HCT116 (cell line): ENCODE measurements around the gene FSD1L. TPM values are rescaled to one million over a fixed set of nuclear protein-coding genes. Genes with fewer than 3 reads are reported as not detected.

Experiments
- ATAC-seq: fragments of 200-7000 bp; cut with Tn5 transposase; 2 replicates; pipeline ENCODE4 v1.9.1; 2020; ENCODE audit warnings: mild to moderate bottlenecking, moderate library complexity
- BruUV-seq: library from RNA; stranded (reverse); fragments of 400-500 nt; replicated peaks from 2 replicates; lab custom pipeline; 2021; lab: Mats Ljungman, UMichigan
- CTCF ChIA-PET: fragments of 300-600 bp; sonication (Branson Sonifier 250); formaldehyde crosslinking; loops from one replicate; lab custom pipeline; 2021; ENCODE audit warnings: antibody characterized with exemption; lab: Charles Lee
- POLR2A ChIA-PET: fragments of 300-600, 350-600 bp; sonication (Branson Sonifier 250); formaldehyde crosslinking; loops from one replicate; lab custom pipeline; 2021; ENCODE audit warnings: antibody characterized with exemption; lab: Charles Lee
- RAD21 ChIA-PET, 2 experiments: fragments of 300-600 bp; sonication (Branson Sonifier 250); formaldehyde crosslinking; loops; one replicate each; lab custom pipeline; 2023; ENCODE audit warnings: low total read pairs in 2 of 2; ENCODE audit not compliant: uncharacterized antibody in 2 of 2, unreplicated experiment in 2 of 2, low non-redundant PET in 1 of 2; lab: Charles Lee
- DNase-seq: peaks from one replicate; pipeline ENCODE4 v3.0.0-alpha.2; 2010; ENCODE audit warnings: low read depth, low spot score
- H2AFZ ChIP-seq: fragments of 200-600 bp; shearing (Covaris generic), sonication (generic); 2 replicates; pipeline ENCODE4 v1.6.1; 2017; ENCODE audit warnings: low read depth, mixed run types, mixed read lengths, antibody characterized with exemption, low read length; ENCODE audit not compliant: poor library complexity, severe bottlenecking
- H3K27ac ChIP-seq: 2 replicates; pipeline ENCODE4 v1.5.1; 2012; ENCODE audit warnings: low read depth, low read length
- H3K27me3 ChIP-seq: fragments of 200-600 bp; sonication (generic); 2 replicates; pipeline ENCODE4 v1.6.1; 2016; ENCODE audit warnings: mixed run types, low read length, mixed read lengths; ENCODE audit not compliant: insufficient read depth
- H3K36me3 ChIP-seq, 2 experiments: fragments of 200-500 bp in 1 of 2; fragments of 200-600 bp in 1 of 2; sonication (Bioruptor generic) in 1 of 2; sonication (generic) in 1 of 2; 2 replicates each; pipeline versions ENCODE4 v1.5.1 to v1.6.1; 2014 to 2016; ENCODE audit warnings: low read length in 2 of 2, inconsistent platforms in 1 of 2, mixed read lengths in 1 of 2, mixed run types in 1 of 2; ENCODE audit not compliant: insufficient read depth in 2 of 2, control insufficient read depth in 1 of 2
- H3K4me1 ChIP-seq, 2 experiments: fragments of 200-600 bp in 1 of 2; sonication (generic) in 1 of 2; 2 replicates each; pipeline versions ENCODE4 v1.5.1 to v1.6.1; 2012 to 2017; ENCODE audit warnings: low read length in 2 of 2, inconsistent platforms in 1 of 2, mild to moderate bottlenecking in 1 of 2, mixed read lengths in 1 of 2, mixed run types in 1 of 2, moderate library complexity in 1 of 2; ENCODE audit not compliant: insufficient read depth in 2 of 2, control insufficient read depth in 1 of 2
- H3K4me2 ChIP-seq: fragments of 200-600 bp; sonication (generic); 2 replicates; pipeline ENCODE4 v1.6.1; 2017; ENCODE audit warnings: mixed run types, low read length, mixed read lengths
- H3K4me3 ChIP-seq, 2 experiments: fragments of 200-600 bp in 1 of 2; sonication (generic) in 1 of 2; replicated peaks in 1 of 2; 2 replicates each; pipeline ENCODE4 v1.5.1; 2011 to 2016; ENCODE audit warnings: low read length in 2 of 2, control low read depth in 1 of 2, low read depth in 1 of 2, mild to moderate bottlenecking in 1 of 2, mixed read lengths in 1 of 2, mixed run types in 1 of 2
- H3K79me2 ChIP-seq: fragments of 200-600 bp; sonication (generic); 2 replicates; pipeline ENCODE4 v1.6.1; 2017; ENCODE audit warnings: mild to moderate bottlenecking, mixed run types, low read length, moderate library complexity, mixed read lengths; ENCODE audit not compliant: insufficient read depth
- H3K9ac ChIP-seq: fragments of 200-600 bp; sonication (generic); 2 replicates; pipeline ENCODE4 v1.6.1; 2016; ENCODE audit warnings: low read length, mixed read lengths
- H3K9me2 ChIP-seq: fragments of 200-600 bp; sonication (generic), shearing (Covaris generic); 2 replicates; pipeline ENCODE4 v1.6.1; 2017; ENCODE audit warnings: mixed run types, mild to moderate bottlenecking, moderate library complexity; ENCODE audit not compliant: insufficient read depth
- H3K9me3 ChIP-seq, 2 experiments: fragments of 200-500 bp in 1 of 2; fragments of 200-600 bp in 1 of 2; sonication (Bioruptor generic) in 1 of 2; sonication (generic) in 1 of 2; 2 replicates each; pipeline ENCODE4 v1.6.1; 2014 to 2017; ENCODE audit warnings: low read length in 2 of 2, mixed read lengths in 2 of 2, inconsistent platforms in 1 of 2, low read depth in 1 of 2, mild to moderate bottlenecking in 1 of 2, mixed run types in 1 of 2, moderate library complexity in 1 of 2; ENCODE audit not compliant: control insufficient read depth in 1 of 2, insufficient read depth in 1 of 2
- H4K20me1 ChIP-seq: fragments of 200-600 bp; sonication (generic), shearing (Covaris generic); 2 replicates; pipeline ENCODE4 v1.6.1; 2017; ENCODE audit warnings: mixed run types, mild to moderate bottlenecking, moderate library complexity; ENCODE audit not compliant: insufficient read depth
- ATF3 ChIP-seq: IDR thresholded peaks from 2 replicates; pipeline ENCODE4 v1.6.1; 2012
- CBX3 ChIP-seq: IDR thresholded peaks from 2 replicates; pipeline ENCODE4 v1.6.1; 2012; ENCODE audit warnings: low read depth
- CTCF ChIP-seq, 3 experiments: fragments of 200-600 bp in 1 of 3; sonication (generic) in 1 of 3; IDR thresholded peaks in 2 of 3; conservative IDR thresholded peaks in 1 of 3; 2 replicates each; pipeline ENCODE4 v1.5.1; 2012 to 2017; ENCODE audit warnings: low read depth in 2 of 3, low read length in 2 of 3, antibody characterized with exemption in 1 of 3, borderline replicate concordance in 1 of 3, control low read depth in 1 of 3, mild to moderate bottlenecking in 1 of 3, mixed read lengths in 1 of 3, mixed run types in 1 of 3, moderate library complexity in 1 of 3; ENCODE audit not compliant: insufficient read depth in 1 of 3
- EZH2phosphoT487 ChIP-seq: fragments of 200-600 bp; IDR thresholded peaks from 2 replicates; pipeline ENCODE4 v1.6.1; 2018; ENCODE audit warnings: antibody characterized with exemption, borderline replicate concordance
- JUND ChIP-seq: IDR thresholded peaks from 2 replicates; pipeline ENCODE4 v1.6.1; 2012
- MAX ChIP-seq: IDR thresholded peaks from 2 replicates; pipeline ENCODE4 v1.6.1; 2012
- POLR2A ChIP-seq: IDR thresholded peaks from 2 replicates; pipeline ENCODE4 v1.7.0; 2011; ENCODE audit warnings: borderline replicate concordance; ENCODE audit not compliant: insufficient read depth, insufficient read length; ENCODE audit errors: extremely low read depth
- POLR2AphosphoS5 ChIP-seq: IDR thresholded peaks from 2 replicates; pipeline ENCODE4 v1.6.1; 2011; ENCODE audit warnings: mild to moderate bottlenecking, low read depth, low read length, moderate library complexity
- REST ChIP-seq: IDR thresholded peaks from 2 replicates; pipeline ENCODE4 v1.6.1; 2012; ENCODE audit warnings: low read depth
- SIN3A ChIP-seq: IDR thresholded peaks from 2 replicates; pipeline ENCODE4 v1.6.1; 2012; ENCODE audit warnings: low read depth
- SP1 ChIP-seq: IDR thresholded peaks from 2 replicates; pipeline ENCODE4 v1.6.1; 2012; ENCODE audit warnings: low read depth
- SRF ChIP-seq: IDR thresholded peaks from 2 replicates; pipeline ENCODE4 v1.6.1; 2012; ENCODE audit warnings: low read depth
- TCF7L2 ChIP-seq: IDR thresholded peaks from 2 replicates; pipeline ENCODE4 v1.7.0; 2011; ENCODE audit warnings: borderline replicate concordance, inconsistent platforms; ENCODE audit not compliant: insufficient read depth, insufficient read length; ENCODE audit errors: extremely low read depth
- YY1 ChIP-seq: IDR thresholded peaks from 2 replicates; pipeline ENCODE4 v1.6.1; 2011; ENCODE audit warnings: low read length, low read depth, moderate library complexity, mild to moderate bottlenecking; ENCODE audit not compliant: insufficient replicate concordance; ENCODE audit errors: extremely low read depth
- ZFX ChIP-seq: fragments of 450-650 bp; IDR thresholded peaks from 2 replicates; pipeline ENCODE4 v1.6.1; 2017
- intact Hi-C: fragments of 100-400 bp; cut with micrococcal nuclease; formaldehyde crosslinking; loops from 2 replicates; pipeline ENCODE4 v1.10.0; 2022
- total RNA-seq: library from RNA; stranded (reverse); gene quantifications from one replicate; pipeline ENCODE4 v1.2.1, GENCODE V29; 2021; ENCODE audit not compliant: unreplicated experiment

FSD1L gene
- total RNA-seq, 1 experiment from 2014 or later: 5.5 TPM

GRCh38 chr9:105557804-105558610 lies 110.2 kb downstream of the FSD1L start, which contains the start of gene FKTN:
FKTN (plus strand) TSS chr9:105558131; CDS start chr9:105575033, 16,902 bp downstream.
- ChIA-PET POLR2A (no interaction called here), RAD21 (no interaction called here), CTCF (no interaction called here)
- peak within 1 kb of the TSS; percentile 28; the same call in 1 of the 2 replicates for H3K27ac ChIP-seq
- H2AFZ ChIP-seq: peak within 1 kb of the TSS; percentile 99
- 0 out of 4 replicates have a peak, but pooled peaks cover 0 to 11% of the 10 kb centered on the region in 2 experiments for H3K36me3 ChIP-seq
- peak within 1 kb of the TSS; percentile 94 for H3K4me2 ChIP-seq
- TF ChIP-seq ATF3 (no peak), CBX3 (peak; percentile 50; the same call in 1 of the 2 replicates), ZFX (peak; percentile 38; the same call in 1 of the 2 replicates), SIN3A (peak; percentile 61), POLR2A (peak; percentile 34), EZH2phosphoT487 (no peak), SRF (no peak), CTCF (IDR thresholded peaks at IDR 0.05 in 2 of 3, conservative IDR thresholded peaks at IDR 0.05 in 1 of 3; ENCODE audit: borderline replicate concordance in 1 of 3, insufficient read depth in 1 of 3, low read depth in 2 of 3, low read length in 2 of 3) (no peak), TCF7L2 (peak; percentile 32), YY1 (no peak), POLR2AphosphoS5 (peak; percentile 94), REST (no peak), JUND (no peak), MAX (peak; percentile 70), SP1 (no peak)
- H3K4me3 ChIP-seq: peak within 1 kb of the TSS; percentile 80 to 86
- intact Hi-C loops: loop anchor here (5.0 to 10.0 kb wide), 2 partner anchors 134 to 403 kb away; partner anchors contain the start of gene TMEM38B
- peak; percentile 96 for ATAC-seq
- peak; percentile 64 for DNase-seq
- H4K20me1 ChIP-seq: no peaks in the 10 kb centered on the region
- H3K27me3 ChIP-seq: no peaks in the 10 kb centered on the region
- H3K9ac ChIP-seq: peak within 1 kb of the TSS; percentile 63
- no TSS peak for BruUV-seq
- H3K4me1 ChIP-seq: peaks cover 3 to 12% of the 10 kb centered on the region in 2 experiments; a peak in 3 of 4 replicates
- H3K9me2 ChIP-seq: no peaks in the 10 kb centered on the region
- H3K79me2 ChIP-seq: peaks cover 18% of the 10 kb centered on the region
- H3K9me3 ChIP-seq: peaks cover 3 to 7% of the 10 kb centered on the region in 2 experiments; a peak in 2 of 4 replicates
